PC-3 (cell line): Measurements from ENCODE around the gene REXO2. TPM values are rescaled to one million over a fixed set of nuclear protein-coding genes. Genes with fewer than 3 reads are reported as not detected.

Experiments used
- ATAC-seq: fragments of 200-7000 bp; cut with Tn5 transposase; 2 replicates; pipeline ENCODE4 v1.9.1; 2020; ENCODE audit warnings: mild to moderate bottlenecking, moderate library complexity
- Bru-seq: library from RNA; stranded (reverse); fragments of 400-500 nt; gene quantifications from one replicate; lab custom pipeline; 2021; lab: Mats Ljungman, UMichigan
- BruChase-seq, 2 experiments: library from RNA; stranded (reverse); fragments of 400-500 nt; gene quantifications; one replicate each; lab custom pipeline; 2021; lab: Mats Ljungman, UMichigan
- BruUV-seq: library from RNA; stranded (reverse); fragments of 400-500 nt; replicated peaks from 2 replicates; lab custom pipeline; 2021; lab: Mats Ljungman, UMichigan
- CTCF ChIA-PET: fragments of 300-600 bp; sonication (Branson Sonifier 250); formaldehyde crosslinking; loops from one replicate; lab custom pipeline; 2022; ENCODE audit warnings: antibody characterized with exemption; lab: Charles Lee
- POLR2A ChIA-PET: fragments of 300-600 bp; sonication (Branson Sonifier 250); formaldehyde crosslinking; loops from one replicate; lab custom pipeline; 2022; ENCODE audit warnings: antibody characterized with exemption; ENCODE audit not compliant: unreplicated experiment; lab: Charles Lee
- DNase-seq: peaks from one replicate; pipeline ENCODE4 v3.0.0-alpha.2; 2015
- H2AFZ ChIP-seq: fragments of 300-600 bp; sonication (generic); 2 replicates; pipeline ENCODE4 v1.6.0; 2016; ENCODE audit warnings: antibody characterized with exemption, low read length
- H3F3A ChIP-seq: fragments of 300-600 bp; sonication (generic); one replicate; pipeline ENCODE4 v1.6.0; 2017; ENCODE audit warnings: antibody characterized with exemption, low read length, control low read depth, mild to moderate bottlenecking; ENCODE audit not compliant: unreplicated experiment
- H3K27ac ChIP-seq: fragments of 300-600 bp; sonication (generic); 2 replicates; pipeline ENCODE4 v1.5.1; 2016; ENCODE audit warnings: mild to moderate bottlenecking, low read length
- H3K27me3 ChIP-seq: fragments of 300-600 bp; sonication (generic); 2 replicates; pipeline ENCODE4 v1.6.1; 2016; ENCODE audit warnings: low read length, mixed read lengths
- H3K36me3 ChIP-seq: fragments of 300-600 bp; sonication (generic); 2 replicates; pipeline ENCODE4 v1.6.1; 2016; ENCODE audit warnings: low read depth, mixed run types, low read length, mixed read lengths
- H3K4me1 ChIP-seq: fragments of 300-600 bp; sonication (generic); 2 replicates; pipeline ENCODE4 v1.5.1; 2016; ENCODE audit warnings: low read length; ENCODE audit not compliant: insufficient read depth
- H3K4me2 ChIP-seq: fragments of 300-600 bp; sonication (generic); 2 replicates; pipeline ENCODE4 v1.6.0; 2016; ENCODE audit warnings: low read length
- H3K4me3 ChIP-seq: fragments of 300-600 bp; sonication (generic); 2 replicates; pipeline ENCODE4 v1.5.1; 2016; ENCODE audit warnings: mild to moderate bottlenecking, low read length, mixed read lengths
- H3K79me2 ChIP-seq: fragments of 300-600 bp; sonication (generic); 2 replicates; pipeline ENCODE4 v1.6.1; 2017; ENCODE audit warnings: low read length, mixed read lengths
- H3K9ac ChIP-seq: fragments of 300-600 bp; sonication (generic); 2 replicates; pipeline ENCODE4 v1.6.0; 2016; ENCODE audit warnings: mild to moderate bottlenecking, low read length
- H3K9me2 ChIP-seq: fragments of 300-600 bp; sonication (generic); replicated peaks from 2 replicates; pipeline ENCODE4 v1.6.1; 2016; ENCODE audit warnings: mixed run types, low read length, mixed read lengths
- H3K9me3 ChIP-seq: fragments of 300-600 bp; sonication (generic); 2 replicates; pipeline ENCODE4 v1.6.1; 2016; ENCODE audit warnings: low read length, mixed read lengths
- H4K20me1 ChIP-seq: fragments of 300-600 bp; sonication (generic); 2 replicates; pipeline ENCODE4 v1.6.1; 2016; ENCODE audit warnings: low read length, mixed read lengths
- EZH2 ChIP-seq: fragments of 300-600 bp; sonication (generic); IDR thresholded peaks from one replicate; pipeline ENCODE4 v1.6.1; 2017; ENCODE audit warnings: antibody characterized with exemption, mild to moderate bottlenecking, low read length; ENCODE audit not compliant: unreplicated experiment
- EZH2phosphoT487 ChIP-seq: fragments of 300-600 bp; sonication (generic); IDR thresholded peaks from 2 replicates; pipeline ENCODE4 v1.6.1; 2018; ENCODE audit warnings: mild to moderate bottlenecking, antibody characterized with exemption, low read length, borderline replicate concordance
- intact Hi-C: fragments of 100-400 bp; cut with micrococcal nuclease; formaldehyde crosslinking; loops from 2 replicates; pipeline ENCODE4 v1.9.0; 2023
- long read RNA-seq: library from polyadenylated mRNA; unstranded; transcript quantifications from one replicate; pipeline ENCODE4 v2.0.0, GENCODE V29; 2021; ENCODE audit not compliant: unreplicated experiment
- total RNA-seq: library from RNA; depleted of rRNA; stranded (reverse); fragments of >200 nt; gene quantifications from 2 replicates; pipeline ENCODE4 v1.2.3, GENCODE V29; 2014; rRNA removed
- TF ChIP-seq, protein P1 (sequence below): fragments of 300-600 bp; sonication (generic); conservative IDR thresholded peaks from 2 replicates; pipeline ENCODE4 v1.5.1; 2017; ENCODE audit warnings: antibody characterized with exemption, low read depth, mild to moderate bottlenecking, low read length

REXO2 gene
- 145 and 181 TPM in 2 replicates for total RNA-seq
- percentile 93 among the genes with signal in this experiment for Bru-seq, nascent RNA
- BruChase-seq, experiment 1, labeled RNA remaining after a 6-hour chase = percentile 93 among the genes with signal in this experiment
- percentile 96 among the genes with signal in this experiment for BruChase-seq, experiment 2, labeled RNA remaining after a 2-hour chase
- long read RNA-seq, transcript REXO2-220 (7 exons, 1,158 nt) = major isoform, 141 of 177 reads
- long read RNA-seq, partial matches to known transcripts = 5 of 177 reads
- long read RNA-seq, other reads (novel, unspliced or antisense) = 21 of 177 reads

- ChIA-PET CTCF (interaction anchor here (0.6 to 0.7 kb wide), 2 partner anchors 14 to 27 kb away, joined by 4 read pairs; no protein-coding TSS in a partner anchor), POLR2A (no interaction called here)
- TF ChIP-seq, protein P1, sequence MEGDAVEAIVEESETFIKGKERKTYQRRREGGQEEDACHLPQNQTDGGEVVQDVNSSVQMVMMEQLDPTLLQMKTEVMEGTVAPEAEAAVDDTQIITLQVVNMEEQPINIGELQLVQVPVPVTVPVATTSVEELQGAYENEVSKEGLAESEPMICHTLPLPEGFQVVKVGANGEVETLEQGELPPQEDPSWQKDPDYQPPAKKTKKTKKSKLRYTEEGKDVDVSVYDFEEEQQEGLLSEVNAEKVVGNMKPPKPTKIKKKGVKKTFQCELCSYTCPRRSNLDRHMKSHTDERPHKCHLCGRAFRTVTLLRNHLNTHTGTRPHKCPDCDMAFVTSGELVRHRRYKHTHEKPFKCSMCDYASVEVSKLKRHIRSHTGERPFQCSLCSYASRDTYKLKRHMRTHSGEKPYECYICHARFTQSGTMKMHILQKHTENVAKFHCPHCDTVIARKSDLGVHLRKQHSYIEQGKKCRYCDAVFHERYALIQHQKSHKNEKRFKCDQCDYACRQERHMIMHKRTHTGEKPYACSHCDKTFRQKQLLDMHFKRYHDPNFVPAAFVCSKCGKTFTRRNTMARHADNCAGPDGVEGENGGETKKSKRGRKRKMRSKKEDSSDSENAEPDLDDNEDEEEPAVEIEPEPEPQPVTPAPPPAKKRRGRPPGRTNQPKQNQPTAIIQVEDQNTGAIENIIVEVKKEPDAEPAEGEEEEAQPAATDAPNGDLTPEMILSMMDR = peak; percentile 32; the same call in 1 of the 2 replicates
- TF ChIP-seq EZH2phosphoT487 (no peak), EZH2 (no peak)
- no peaks in the 10 kb centered on the region; the same call in 1 of the 2 replicates for H4K20me1 ChIP-seq
- TSS peak; percentile 30 for BruUV-seq
- H3K9ac ChIP-seq = peak within 1 kb of the TSS; percentile 86
- H3F3A ChIP-seq = peaks cover 3% of the 10 kb centered on the region
- peaks cover 31% of the 10 kb centered on the region for H3K4me1 ChIP-seq
- H3K4me3 ChIP-seq = peak within 1 kb of the TSS; percentile 97
- peak; percentile 94 for ATAC-seq
- H3K4me2 ChIP-seq = peak within 1 kb of the TSS; percentile 91
- peak; percentile 99 for DNase-seq
- H2AFZ ChIP-seq = peak within 1 kb of the TSS; percentile 98
- H3K9me2 ChIP-seq = no peaks in the 10 kb centered on the region
- H3K79me2 ChIP-seq = peaks cover 52% of the 10 kb centered on the region
- H3K27me3 ChIP-seq = no peaks in the 10 kb centered on the region
- peaks cover 5% of the 10 kb centered on the region; the same call in 1 of the 2 replicates for H3K36me3 ChIP-seq
- H3K9me3 ChIP-seq = no peaks in the 10 kb centered on the region
- intact Hi-C loops = loop anchor here (1.0 to 2.0 kb wide), 4 partner anchors 39 to 159 kb away; partner anchors contain the start of genes C11orf71 and RBM7
- peak within 1 kb of the TSS; percentile 33 for H3K27ac ChIP-seq
Observed at GRCh38 chr11:114439229-114440120, at the start of gene REXO2. Gene REXO2 (plus strand): TSS chr11:114439467. CDS start chr11:114439529, 62 bp downstream.

- TF ChIP-seq EZH2phosphoT487 (no peak), EZH2 (no peak)
- TF ChIP-seq, protein P1 = no peak
- peaks cover 20% of the 10 kb centered on the region for H3K4me1 ChIP-seq
- no peak for DNase-seq
- no peak overlapping the region for H3K4me3 ChIP-seq
- no peaks in the 10 kb centered on the region for H3K36me3 ChIP-seq
- ChIA-PET CTCF (interaction anchor here (0.6 kb wide), 2 partner anchors 11 to 685 kb away, joined by 4 to 6 read pairs; no protein-coding TSS in a partner anchor), POLR2A (no interaction called here)
- no peaks in the 10 kb centered on the region for H3K9me2 ChIP-seq
- no peak for ATAC-seq
- H3K4me2 ChIP-seq = no peak overlapping the region
- H3F3A ChIP-seq = no peaks in the 10 kb centered on the region
- no peaks in the 10 kb centered on the region for H3K27me3 ChIP-seq
- no peak overlapping the region for H2AFZ ChIP-seq
- intact Hi-C loops = no loop called here
- H3K9me3 ChIP-seq = no peaks in the 10 kb centered on the region
- no peak overlapping the region for H3K27ac ChIP-seq
- no peaks in the 10 kb centered on the region for H4K20me1 ChIP-seq
- H3K79me2 ChIP-seq = no peaks in the 10 kb centered on the region
- no peak overlapping the region for H3K9ac ChIP-seq
- no TSS peak for BruUV-seq
Observed at GRCh38 chr11:114392735-114393667, 46.3 kb upstream of the REXO2 start.
